CD4-positive, alpha-beta T cell (primary cell): ENCODE data around the gene ZXDC. TPM values are rescaled to one million over a fixed set of nuclear protein-coding genes. Genes with fewer than 3 reads are reported as not detected.

Experiments used
- ATAC-seq: fragments of 200-7000 bp; cut with Tn5 transposase; one replicate; pipeline ENCODE4 v1.10.0; 2022; ENCODE audit warnings: mild to moderate bottlenecking; ENCODE audit not compliant: poor library complexity
- CTCF ChIA-PET: fragments of 350-600 bp; sonication (Branson Sonifier 250); formaldehyde crosslinking; loops from one replicate; lab custom pipeline; 2021; ENCODE audit warnings: antibody characterized with exemption, inconsistent platforms; lab: Charles Lee
- POLR2A ChIA-PET: fragments of 350-600 bp; sonication (Branson Sonifier 250); formaldehyde crosslinking; loops from one replicate; lab custom pipeline; 2021; ENCODE audit warnings: antibody characterized with exemption, inconsistent platforms; lab: Charles Lee
- DNase-seq, 14 experiments: peaks; one replicate each; pipeline ENCODE4 v3.0.0-alpha.2; 2013 to 2020; ENCODE audit warnings: mixed read lengths in 2 of 14
- H3K27ac ChIP-seq, 2 donors: one replicate each; pipeline versions ENCODE4 v1.5.1 to v1.7.0; 2013; ENCODE audit warnings: low read length in 2 of 2, low read depth in 1 of 2, mild to moderate bottlenecking in 1 of 2
- H3K27me3 ChIP-seq, 2 experiments: 1 replicate in 1 of 2; 2 replicates in 1 of 2; pipeline versions ENCODE4 v1.6.1 to v1.7.0; 2013; ENCODE audit warnings: low read length in 2 of 2, control low read depth in 1 of 2, mild to moderate bottlenecking in 1 of 2, moderate library complexity in 1 of 2; ENCODE audit not compliant: insufficient read depth in 2 of 2, control insufficient read depth in 1 of 2
- H3K36me3 ChIP-seq: one replicate; pipeline ENCODE4 v1.6.1; 2013; ENCODE audit warnings: low read length, control low read depth; ENCODE audit not compliant: insufficient read depth
- H3K4me1 ChIP-seq: one replicate; pipeline ENCODE4 v1.6.1; 2013; ENCODE audit warnings: low read length, control low read depth; ENCODE audit not compliant: insufficient read depth
- H3K4me3 ChIP-seq: one replicate; pipeline ENCODE4 v1.5.1; 2013; ENCODE audit warnings: mild to moderate bottlenecking, low read length, moderate library complexity
- H3K9me3 ChIP-seq, 2 experiments: 1 replicate in 1 of 2; 2 replicates in 1 of 2; pipeline versions ENCODE4 v1.6.1 to v1.7.0; 2013; ENCODE audit warnings: low read length in 2 of 2, mild to moderate bottlenecking in 2 of 2, control low read depth in 1 of 2, moderate library complexity in 1 of 2; ENCODE audit not compliant: control insufficient read depth in 1 of 2, insufficient read depth in 1 of 2
- H3K27ac Mint-ChIP-seq: one replicate; pipeline ENCODE4 v1.8.0; 2020; ENCODE audit warnings: mixed read lengths
- H3K27me3 Mint-ChIP-seq: one replicate; pipeline ENCODE4 v1.8.0; 2021; ENCODE audit warnings: mixed read lengths
- H3K36me3 Mint-ChIP-seq: one replicate; pipeline ENCODE4 v1.8.0; 2021; ENCODE audit warnings: low read depth, mixed read lengths
- H3K4me1 Mint-ChIP-seq: one replicate; pipeline ENCODE4 v1.8.0; 2021; ENCODE audit warnings: low read depth, mixed read lengths
- H3K4me3 Mint-ChIP-seq: one replicate; pipeline ENCODE4 v1.8.0; 2020; ENCODE audit warnings: mild to moderate bottlenecking, mixed read lengths
- H3K9me3 Mint-ChIP-seq: one replicate; pipeline ENCODE4 v1.8.0; 2020; ENCODE audit warnings: mixed read lengths
- CTCF ChIP-seq: fragments of 200-600 bp; IDR thresholded peaks from one replicate; pipeline ENCODE4 v1.8.0; 2022; ENCODE audit warnings: antibody characterized with exemption, mild to moderate bottlenecking
- intact Hi-C, 2 experiments: fragments of 100-400 bp; cut with DNase I in 1 of 2; cut with micrococcal nuclease in 1 of 2; formaldehyde crosslinking; loops; one replicate each; pipeline versions ENCODE4 v1.15.1 to v1.9.0; 2023 to 2025; cut with DNase I, micrococcal nuclease
- total RNA-seq, 174 experiments: library from RNA in 2 of 174; stranded (reverse) in 2 of 174; gene quantifications; one replicate each; pipeline ENCODE4 v1.2.3 and lab custom pipeline; 2021 to 2026

ZXDC gene
- total RNA-seq, 2 experiments from 2014 or later = 60.7 to 61.3 TPM

GRCh38 chr3:126485956-126486355 is 10.3 kb upstream of the ZXDC start:
- CTCF ChIA-PET = no interaction called here
- no peaks in the 10 kb centered on the region for H3K27me3 Mint-ChIP-seq
- H3K36me3 Mint-ChIP-seq = no peaks in the 10 kb centered on the region
- Histone ChIP-seq H3K4me1 (peaks cover 13% of the 10 kb centered on the region), H3K4me3 (no peak overlapping the region), H3K27ac (no peak overlapping the region), H3K27me3 (no peaks in the 10 kb centered on the region), H3K9me3 (no peaks in the 10 kb centered on the region), H3K36me3 (no peaks in the 10 kb centered on the region)
- no peaks in the 10 kb centered on the region for H3K9me3 Mint-ChIP-seq
- TF ChIP-seq CTCF = no peak
- ATAC-seq = no peak
- POLR2A ChIA-PET = no interaction called here
- H3K27ac Mint-ChIP-seq = no peak overlapping the region
- DNase-seq = no peak
- no peak overlapping the region for H3K4me3 Mint-ChIP-seq
- intact Hi-C loops = no loop called here
- peaks cover 11% of the 10 kb centered on the region for H3K4me1 Mint-ChIP-seq

GRCh38 chr3:126485176-126485897 is 9.6 kb upstream of the ZXDC start:
- ChIA-PET POLR2A (no interaction called here), CTCF (no interaction called here)
- intact Hi-C loops = no loop called here
- H3K4me1 Mint-ChIP-seq = peaks cover 11% of the 10 kb centered on the region
- Histone ChIP-seq H3K4me3 (no peak overlapping the region), H3K4me1 (peaks cover 13% of the 10 kb centered on the region), H3K36me3 (no peaks in the 10 kb centered on the region), H3K27ac (no peak overlapping the region), H3K9me3 (no peaks in the 10 kb centered on the region), H3K27me3 (no peaks in the 10 kb centered on the region)
- H3K4me3 Mint-ChIP-seq = no peak overlapping the region
- ATAC-seq (no peak), DNase-seq (no peak)
- no peak overlapping the region for H3K27ac Mint-ChIP-seq
- no peak for TF ChIP-seq CTCF
- H3K27me3 Mint-ChIP-seq = no peaks in the 10 kb centered on the region
- no peaks in the 10 kb centered on the region for H3K36me3 Mint-ChIP-seq
- H3K9me3 Mint-ChIP-seq = no peaks in the 10 kb centered on the region

- Histone ChIP-seq H3K9me3 (no peaks in the 10 kb centered on the region), H3K27me3 (no peaks in the 10 kb centered on the region), H3K36me3 (no peaks in the 10 kb centered on the region), H3K4me1 (peaks cover 13% of the 10 kb centered on the region), H3K4me3 (no peak overlapping the region), H3K27ac (no peak overlapping the region)
- no peak for ATAC-seq
- ChIA-PET POLR2A (no interaction called here), CTCF (no interaction called here)
- Mint-ChIP-seq H3K4me1 (peaks cover 11% of the 10 kb centered on the region), H3K4me3 (no peak overlapping the region), H3K36me3 (no peaks in the 10 kb centered on the region), H3K9me3 (no peaks in the 10 kb centered on the region), H3K27ac (no peak overlapping the region), H3K27me3 (no peaks in the 10 kb centered on the region)
- no peak for DNase-seq
- TF ChIP-seq CTCF = no peak
- intact Hi-C loops = no loop called here
These were observed 9.0 kb upstream of the ZXDC start for GRCh38 chr3:126484662-126485061.
